Medulla oblongata (tissue), 1 donor: ENCODE data around the gene MAP3K20.
"Not testable (repeated sequence)": the region's sequence is repeated elsewhere in the genome, so short reads cannot be mapped to it uniquely, and the experiment has no call there.

ENCODE experiments used
- DNase-seq: peaks from one replicate; pipeline ENCODE4 v3.0.0-alpha.2; 2015; ENCODE audit errors: extremely low spot score

The MAP3K20 gene

DNA sequence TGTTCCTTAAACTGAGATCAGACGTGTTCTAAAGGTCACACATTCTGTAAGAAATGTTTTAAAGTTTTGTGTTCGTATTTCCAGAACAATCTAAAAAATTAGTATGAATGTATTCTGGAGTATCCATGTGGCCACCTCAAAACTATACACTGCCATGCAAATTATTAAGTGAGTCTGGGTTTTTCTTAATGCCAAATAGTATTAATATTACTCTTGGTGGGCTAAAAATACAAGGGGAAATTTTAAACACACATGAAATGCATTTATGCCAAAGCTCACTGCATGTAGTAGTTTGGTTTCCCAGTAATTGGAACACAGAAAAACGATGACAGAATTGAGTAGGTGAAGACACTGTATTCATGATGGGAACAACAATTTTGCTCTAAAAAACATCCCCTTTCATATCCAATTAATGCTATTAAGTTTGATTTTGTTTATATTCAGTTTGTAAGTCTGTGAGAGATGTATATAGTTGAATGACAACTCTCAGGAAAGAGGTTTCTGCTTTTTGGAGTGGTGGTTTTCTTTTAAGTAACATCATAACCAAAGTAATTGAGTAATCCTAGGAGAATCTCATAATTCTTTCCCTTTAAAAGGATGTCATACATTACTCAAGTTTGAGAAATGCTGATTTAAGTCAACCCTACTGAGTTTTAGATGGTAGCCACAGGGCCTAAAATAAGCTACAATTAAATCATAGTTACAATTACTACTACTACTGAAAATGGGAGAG is 203.3 kb downstream of the MAP3K20 start:
- no peak for DNase-seq

DNA sequence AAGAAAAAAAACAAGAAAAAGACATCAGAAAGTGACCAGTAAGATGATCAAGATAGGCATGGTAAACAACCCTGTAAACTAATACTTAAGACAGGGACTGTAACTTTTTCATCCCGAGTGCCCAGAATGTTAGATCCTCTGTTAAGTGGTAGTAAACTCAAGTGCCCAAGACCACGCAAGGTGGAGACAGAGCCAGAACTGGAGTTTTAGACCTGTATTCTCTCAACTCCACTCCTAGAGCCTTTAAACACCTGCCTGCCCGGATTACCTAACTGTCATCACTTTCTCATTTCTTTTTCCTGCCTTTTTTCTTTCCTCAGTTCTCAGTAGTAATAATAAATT is 203.9 kb downstream of the MAP3K20 start:
- no peak for DNase-seq

DNA sequence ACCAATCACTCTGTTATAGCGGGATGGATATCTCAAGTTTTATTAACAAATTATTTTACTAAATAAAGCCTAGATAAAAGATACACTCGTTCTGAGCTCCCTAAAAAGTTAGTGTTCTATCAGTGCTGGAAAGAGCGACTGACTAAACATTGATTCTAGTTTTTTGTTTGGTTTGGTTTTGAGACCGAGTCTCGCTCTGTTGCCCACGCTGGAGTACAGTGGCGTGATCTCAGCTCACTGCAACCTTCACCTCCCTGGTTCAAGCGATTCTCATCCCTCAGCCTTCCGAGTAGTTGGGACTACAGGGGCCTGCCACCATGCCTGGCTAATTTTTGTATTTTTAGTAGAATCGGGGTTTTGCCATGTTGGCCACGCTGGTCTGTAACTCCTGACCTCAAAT is 205.2 kb downstream of the MAP3K20 start:
- no peak for DNase-seq

DNA sequence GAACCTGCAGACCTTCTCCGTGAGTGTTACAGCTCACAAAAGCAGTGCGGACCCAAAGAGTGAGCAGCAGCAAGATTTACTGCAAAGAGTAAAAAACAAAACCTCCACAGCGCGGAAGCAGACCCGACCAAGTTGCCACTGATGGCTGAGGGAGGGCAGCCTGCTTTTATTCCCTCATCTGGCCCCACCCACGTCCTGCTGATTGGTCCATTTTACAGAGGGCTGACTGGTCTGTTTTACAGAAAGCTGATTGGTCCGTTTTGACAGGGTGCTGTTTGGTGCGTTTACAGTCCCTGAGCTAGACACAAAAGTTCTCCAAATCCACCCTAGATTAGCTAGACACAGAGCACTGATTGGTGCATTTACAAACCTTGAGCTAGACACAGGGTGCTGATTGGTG is 206.3 kb downstream of the MAP3K20 start:
- not testable (repeated sequence) for DNase-seq

DNA sequence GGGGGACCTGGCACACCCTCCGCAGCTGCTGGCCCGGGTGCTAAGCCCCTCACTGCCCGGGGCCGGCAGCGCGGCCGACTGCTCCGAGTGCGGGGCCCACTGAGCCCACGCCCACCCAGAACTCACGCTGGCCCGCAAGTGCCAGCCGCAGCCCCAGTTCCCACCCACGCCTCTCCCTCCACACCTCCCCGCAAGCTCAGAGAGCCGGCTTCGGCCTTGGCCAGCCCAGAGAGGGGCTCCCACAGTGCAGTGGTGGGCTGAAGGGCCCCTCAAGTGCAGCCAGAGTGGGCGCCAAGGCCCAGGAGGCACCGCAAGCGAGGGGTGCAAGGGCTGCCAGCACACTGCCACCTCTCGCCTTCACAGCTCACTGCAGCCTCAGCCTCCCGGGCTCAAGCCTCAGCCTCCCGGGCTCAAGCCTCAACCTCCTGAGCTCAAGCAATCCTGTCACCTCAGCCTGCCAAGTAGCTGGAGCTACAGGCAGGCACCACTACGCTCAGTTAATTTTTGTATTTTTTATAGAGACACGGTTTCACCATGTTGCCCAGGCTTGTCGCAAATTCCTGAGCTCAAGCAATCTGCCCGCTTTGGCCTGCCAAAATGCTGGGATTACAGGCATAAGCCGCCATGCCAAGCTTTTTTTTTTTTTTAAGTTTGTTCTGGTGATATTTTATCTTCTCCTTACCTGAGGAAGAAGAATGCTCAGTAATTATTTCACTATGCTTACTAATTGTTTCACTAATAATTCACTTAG is 207.3 kb downstream of the MAP3K20 start:
- no peak for DNase-seq

DNA sequence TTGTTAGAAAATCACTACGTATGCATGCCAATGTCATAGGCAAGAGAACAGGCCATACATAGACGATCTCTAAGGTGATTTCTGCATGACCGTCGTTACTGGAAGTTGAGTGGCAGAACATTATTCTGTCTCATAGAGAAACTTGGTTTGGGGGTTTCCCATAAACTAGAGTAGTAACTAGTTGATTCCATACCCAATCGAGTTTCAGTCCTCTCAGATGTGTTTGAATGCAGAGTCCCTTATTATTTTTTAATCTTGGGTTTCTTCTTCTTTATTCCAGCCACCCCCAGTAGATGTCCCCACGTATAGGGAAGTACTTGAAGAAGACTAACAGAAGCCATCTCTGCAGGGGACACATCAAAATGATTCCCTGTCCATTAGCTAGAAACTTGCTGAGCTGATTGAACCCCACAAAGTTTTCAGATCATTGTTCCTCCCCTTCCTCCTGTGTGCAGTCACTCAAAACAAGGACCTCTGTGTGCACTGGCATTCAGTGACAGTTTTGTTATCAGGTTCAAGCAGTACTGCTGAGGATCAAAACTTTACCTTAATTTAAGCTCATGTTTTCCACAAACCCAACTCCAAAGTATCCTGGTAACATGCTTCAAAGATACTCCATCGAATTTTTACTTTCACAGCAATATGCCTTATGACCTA is 210.6 kb downstream of the MAP3K20 start:
- DNase-seq, result no peak

DNA sequence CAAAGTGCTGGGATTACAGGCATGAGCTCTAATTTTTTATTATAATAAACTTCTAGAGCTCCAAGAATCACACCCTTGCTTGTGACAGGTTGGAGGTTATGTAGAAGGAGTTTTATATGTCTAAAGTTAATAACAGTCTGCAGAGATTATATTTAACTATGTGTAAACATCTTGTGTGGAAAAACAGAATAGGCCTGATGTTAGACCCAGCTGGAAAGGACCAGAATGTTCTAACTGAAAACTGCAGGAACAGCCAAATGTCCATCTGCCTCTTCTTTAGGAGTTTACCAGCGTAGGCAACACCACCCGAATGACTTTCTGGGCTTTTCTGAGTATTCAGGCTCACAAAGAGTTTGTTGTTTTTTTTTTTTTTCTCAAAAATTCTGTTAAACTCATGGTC is 211.9 kb downstream of the MAP3K20 start:
- no peak for DNase-seq

DNA sequence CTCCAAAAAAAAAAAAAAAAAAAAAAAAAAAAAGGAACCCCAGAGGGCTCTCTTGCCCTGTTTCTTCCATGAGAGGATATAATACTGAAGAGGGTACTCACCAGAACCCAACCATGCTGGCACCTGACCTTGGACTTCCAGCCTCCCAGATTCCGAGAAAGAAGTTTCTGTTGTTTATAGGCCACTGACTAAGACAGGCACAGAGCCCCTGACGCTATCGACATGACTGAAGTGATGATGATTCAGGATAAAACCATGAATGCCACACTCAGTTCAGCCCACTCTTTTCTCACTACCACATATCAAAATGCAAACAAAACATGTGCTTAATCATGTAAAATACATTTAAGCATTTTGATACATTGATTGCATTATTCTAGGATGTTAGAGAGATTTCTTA is 212.9 kb downstream of the MAP3K20 start:
- DNase-seq, result no peak

DNA sequence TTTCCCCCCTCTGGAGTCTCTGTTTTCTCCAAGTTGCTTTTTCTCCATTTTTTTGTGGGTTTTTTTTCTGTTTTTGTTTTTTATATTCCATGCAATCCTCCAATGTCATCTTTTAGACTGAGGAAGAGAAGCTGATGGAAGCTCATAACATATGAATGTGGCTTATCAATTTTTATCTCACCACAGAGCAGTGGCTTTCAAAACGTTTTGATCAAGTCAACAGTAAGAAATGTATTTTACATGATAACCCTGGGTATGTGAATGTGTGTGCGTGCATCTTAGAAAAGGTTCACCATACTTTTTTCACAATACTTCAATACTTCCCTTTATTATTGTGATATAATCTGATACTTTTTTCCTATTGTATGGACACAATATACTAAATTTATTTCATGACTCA is 214.4 kb downstream of the MAP3K20 start:
- DNase-seq, result no peak

DNA sequence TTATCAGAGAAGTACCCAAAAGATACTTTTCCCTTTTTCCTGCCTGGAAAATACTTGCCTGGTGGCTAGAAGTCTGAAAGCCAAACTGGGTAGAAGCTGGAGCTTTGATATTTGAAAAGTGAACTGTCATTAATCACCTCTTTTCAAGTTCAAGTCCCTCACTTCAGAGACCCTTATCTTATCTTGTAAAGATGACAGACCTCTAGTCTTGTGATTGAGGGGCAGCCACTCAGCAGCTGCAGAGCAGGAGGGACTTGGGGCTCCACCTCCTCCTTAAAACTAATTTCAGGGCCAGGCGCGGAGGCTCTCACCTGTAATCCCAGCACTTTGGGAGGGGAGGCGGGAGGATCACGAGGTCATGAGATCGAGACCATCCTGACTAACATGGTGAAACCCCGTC is 214.9 kb downstream of the MAP3K20 start:
- no peak for DNase-seq

DNA sequence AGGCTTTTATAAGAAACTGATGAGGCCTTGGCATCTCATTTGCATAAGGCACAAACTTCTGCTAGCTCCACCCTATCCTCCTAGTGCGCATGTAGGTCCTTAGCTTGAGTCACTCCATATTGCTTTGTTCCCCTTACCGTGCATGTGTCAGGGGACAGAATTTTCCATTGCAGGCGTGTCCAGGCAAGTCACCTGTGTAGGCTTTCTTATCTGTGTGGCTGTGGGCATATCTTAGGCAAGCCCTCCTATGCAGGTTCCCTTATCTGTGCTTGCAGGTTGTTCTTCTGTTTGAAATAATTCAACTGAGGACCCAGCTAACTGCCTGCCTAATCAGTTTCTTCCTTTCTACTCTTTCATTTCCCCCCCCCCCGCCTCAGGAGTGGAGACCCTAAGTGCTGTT is 215.8 kb downstream of the MAP3K20 start:
- no peak for DNase-seq

DNA sequence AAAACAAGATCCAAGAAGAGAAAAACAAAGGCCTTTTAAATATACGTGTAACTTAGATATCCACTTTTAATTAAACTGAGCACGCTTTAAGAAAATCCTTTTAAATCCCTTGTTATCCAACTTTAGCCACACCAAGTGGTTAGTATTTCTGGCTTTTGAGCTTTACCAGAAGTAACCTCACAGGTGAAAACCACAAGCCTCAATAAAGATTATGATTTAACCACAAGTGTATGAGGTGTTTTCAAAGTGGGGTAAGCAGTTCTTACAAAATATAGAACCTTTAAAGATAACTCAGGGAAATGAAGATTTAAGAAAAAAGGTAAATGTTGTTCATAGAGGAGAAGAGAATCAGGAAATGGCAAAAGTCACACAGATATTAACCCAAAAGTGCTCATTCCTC is 220.6 kb downstream of the MAP3K20 start:
- DNase-seq, result no peak

DNA sequence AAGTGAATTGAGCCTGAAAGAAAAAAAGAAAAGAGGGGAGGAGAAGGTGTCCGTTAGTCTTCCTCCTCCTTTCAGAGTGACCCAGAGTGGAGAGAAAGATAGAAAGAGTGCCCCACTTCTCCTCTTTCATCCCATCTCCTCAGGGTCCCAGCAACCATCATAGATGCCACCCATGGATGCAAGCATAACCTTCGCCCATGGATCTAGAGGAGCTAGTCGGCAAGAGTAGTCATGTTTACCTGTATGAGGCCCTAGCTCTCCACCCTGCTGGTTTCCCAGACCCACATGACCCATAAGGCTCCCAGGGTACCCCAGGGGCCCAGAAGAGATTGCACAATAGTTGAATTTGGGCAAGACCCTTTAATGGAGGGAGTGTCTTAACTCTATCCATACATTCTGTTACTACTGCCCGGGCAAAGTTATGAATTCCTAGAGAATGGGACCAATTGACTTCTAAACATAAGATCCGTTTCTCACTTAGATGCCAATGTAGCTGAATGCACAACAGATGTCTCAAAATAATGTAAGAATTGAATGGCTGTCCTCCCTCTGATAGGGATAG is 223.0 kb downstream of the MAP3K20 start:
- no peak for DNase-seq

DNA sequence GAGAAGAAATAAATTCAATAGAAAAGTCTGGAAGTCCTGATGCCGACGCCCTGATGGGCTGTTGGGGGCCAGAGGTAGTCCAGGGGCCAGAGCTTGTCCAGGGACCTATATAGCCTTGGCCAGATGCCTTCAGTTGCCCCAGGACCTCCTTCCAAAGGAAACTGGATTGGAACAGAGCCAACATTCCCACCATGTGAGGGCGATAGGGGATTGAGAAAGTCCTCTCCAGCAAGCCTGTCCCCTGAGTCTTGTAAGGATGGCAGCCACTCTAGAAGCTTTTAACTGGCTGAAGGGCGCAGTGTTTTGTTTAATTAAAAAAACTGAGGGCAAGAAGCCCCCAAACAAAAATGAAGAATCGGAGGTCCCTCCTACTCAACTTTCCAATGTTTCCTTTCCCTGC is 224.1 kb downstream of the MAP3K20 start:
- DNase-seq, result no peak

DNA sequence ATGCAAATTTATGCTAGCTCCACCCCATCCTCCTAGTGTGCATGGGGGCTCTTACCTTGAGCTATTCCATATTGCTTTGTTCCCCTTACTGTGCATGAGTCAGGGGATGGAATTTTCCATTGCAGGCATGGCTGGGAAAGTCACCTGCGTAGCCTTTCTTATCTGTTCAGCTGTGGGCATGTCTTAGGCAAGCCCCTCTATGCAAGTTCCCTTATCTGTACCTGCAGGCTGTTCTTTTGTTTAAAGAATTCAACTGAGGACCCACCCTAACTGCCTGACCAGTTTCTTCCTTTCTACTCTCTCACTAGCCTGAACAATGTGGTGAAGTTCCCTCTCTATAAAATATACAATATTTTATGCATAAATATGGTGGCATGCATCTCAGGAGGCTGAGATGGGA is 224.8 kb downstream of the MAP3K20 start:
- no peak for DNase-seq

DNA sequence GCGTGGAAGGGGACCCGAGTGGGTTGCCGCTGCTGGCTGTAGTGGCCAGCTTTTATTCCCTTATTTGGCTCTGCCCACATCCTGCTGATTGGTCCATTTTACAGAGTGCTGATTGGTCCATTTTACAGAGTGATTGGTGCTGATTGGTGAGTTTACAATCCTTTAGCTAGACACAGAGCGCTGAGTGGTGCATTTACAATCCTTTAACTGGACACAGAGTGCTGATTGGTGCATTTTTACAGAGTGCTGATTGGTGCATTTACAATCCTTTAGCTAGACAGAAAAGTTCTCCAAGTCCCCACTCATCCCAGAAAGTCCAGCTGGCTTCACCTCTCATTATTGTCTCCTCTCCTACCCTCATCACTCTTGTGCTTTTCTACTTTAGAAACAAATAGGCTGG is 225.9 kb downstream of the MAP3K20 start:
- DNase-seq, result not testable (repeated sequence)

DNA sequence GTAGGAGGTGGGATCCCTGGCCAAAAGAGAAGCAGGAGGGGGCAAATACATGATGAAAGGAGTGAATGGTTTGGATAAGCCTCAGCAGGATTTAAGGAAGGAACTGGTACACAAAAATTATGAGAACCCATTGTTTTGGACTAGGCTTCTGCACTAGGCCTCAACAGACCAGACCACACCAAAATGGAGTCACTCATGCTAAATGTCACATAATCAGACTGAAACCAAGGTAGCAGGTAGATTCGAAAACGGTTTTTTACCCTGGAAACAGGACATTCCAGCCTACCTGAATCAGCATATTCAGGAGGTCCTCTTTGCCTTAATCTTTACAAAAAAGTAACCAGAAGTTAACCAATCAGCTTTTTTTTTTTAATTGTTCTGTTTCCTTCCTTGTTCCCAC is 229.7 kb downstream of the MAP3K20 start:
- DNase-seq, result no peak

DNA sequence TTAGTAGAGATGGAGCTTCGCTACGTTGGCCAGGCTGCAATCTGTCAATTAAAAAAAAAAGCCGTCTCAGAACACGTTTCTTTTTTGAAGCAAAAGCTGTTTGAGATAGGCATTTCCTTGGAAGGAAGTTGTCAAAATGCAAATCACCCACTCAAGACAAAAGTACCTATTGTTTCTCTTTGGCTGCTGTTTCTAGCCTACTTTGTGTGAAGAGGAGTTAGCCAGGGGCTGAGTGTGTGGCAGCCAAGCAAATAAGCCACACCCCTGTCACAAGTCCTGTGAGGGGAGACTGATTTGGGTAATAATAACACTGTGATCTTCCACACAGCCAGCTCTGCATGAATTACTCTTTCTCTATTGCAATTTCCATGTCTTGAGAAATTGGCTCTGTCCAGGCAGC is 231.6 kb downstream of the MAP3K20 start:
- DNase-seq, result peak; percentile 15

DNA sequence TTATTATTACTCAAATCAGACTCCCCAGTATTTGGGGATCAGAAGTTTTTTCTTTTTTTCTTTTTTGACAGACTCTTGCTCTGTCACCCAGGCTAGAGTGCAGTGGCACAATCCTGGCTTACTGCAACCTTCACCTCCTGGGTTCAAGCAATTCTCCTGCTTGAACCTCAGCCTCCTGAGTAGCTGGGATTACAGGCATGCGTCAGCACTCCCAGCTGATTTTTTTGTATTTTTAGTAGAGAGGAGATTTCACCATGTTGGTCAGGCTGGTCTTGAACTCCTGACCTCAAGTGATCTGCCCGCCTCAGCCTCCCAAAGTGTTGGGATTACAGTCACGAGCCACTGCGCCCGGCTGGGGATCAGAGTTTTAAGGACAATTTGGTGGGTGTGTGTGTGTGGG is 233.7 kb downstream of the MAP3K20 start:
- not testable (repeated sequence) for DNase-seq

DNA sequence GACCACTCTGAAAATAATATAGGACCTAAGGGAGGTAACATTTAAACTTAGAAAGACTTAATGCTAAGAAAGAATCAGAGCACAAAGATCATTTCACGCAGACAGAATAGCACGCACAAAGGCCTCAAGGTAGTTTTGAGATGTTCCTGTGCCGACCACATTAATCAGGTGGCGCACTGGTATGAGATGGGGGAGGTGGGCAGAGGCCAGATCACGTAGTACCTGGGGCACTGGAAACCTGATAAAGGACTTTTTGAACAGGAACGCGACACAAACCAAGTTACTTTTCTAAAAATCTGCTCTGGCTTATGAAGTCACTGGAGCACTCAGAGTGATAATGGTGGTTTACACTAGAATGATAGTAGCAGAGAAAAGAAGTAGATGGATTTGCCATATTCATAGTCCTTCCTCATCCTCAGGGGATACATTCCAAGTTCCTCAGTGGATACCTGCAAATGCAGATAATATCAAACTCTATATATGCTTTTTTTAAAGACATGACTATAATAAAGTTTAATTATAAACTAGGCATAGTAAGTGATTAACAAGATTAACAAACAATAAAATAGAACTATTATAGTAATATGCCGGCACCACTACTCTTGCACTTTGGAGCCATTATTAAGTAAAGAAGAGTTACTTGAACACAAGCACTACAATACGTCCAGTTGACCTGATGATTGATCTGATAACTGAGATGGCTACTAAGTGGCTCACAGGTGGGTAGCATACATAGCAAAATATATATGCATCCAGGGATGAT is 236.4 kb downstream of the MAP3K20 start:
- no peak for DNase-seq
